ENCODE data around the gene RBPJ. TPM values are rescaled to one million over a fixed set of nuclear protein-coding genes. Genes with fewer than 3 reads are reported as not detected.
"Not testable (repeated sequence)": the region's sequence is repeated elsewhere in the genome, so short reads cannot be mapped to it uniquely, and the experiment has no call there.

The RBPJ gene
- total RNA-seq, 2 donors from 2014 or later: 32.7 to 37.9 TPM

DNA sequence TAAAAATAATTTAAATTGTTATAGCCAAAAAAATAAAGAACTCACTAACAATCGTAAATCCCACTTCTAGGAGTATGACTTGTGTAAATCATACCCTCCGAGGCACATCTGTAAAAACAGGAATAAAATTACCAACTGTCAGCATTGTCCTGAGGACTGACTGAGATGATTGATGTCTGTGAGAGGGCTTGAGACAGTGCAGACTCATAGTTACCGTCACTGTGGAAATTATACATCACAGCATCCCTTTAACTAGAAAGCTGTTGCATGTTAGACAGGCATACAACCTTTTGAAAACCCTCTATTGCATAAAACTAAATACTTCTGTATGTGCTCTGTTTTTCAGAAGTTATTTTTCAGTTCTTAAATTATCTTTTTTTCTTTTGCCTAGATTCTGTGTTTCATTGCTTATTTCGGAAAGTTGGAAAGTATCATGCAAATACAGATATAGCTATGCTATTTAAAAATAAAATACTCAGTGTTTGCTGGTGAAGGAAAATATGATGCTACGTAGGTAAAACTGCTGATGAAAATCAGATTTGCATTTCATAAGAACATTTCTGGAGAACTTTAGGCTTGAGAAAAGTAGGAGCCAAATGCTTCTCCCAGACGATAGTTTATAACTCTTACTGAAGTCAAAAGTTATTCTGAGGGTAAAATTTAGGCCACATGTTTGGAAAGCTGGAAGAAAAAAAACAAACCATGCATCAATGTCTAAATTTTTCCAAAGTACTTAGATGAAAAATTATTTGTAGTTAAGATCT lies 13.6 kb upstream of the RBPJ start:
- H3K27ac ChIP-seq: no peak overlapping the region
- WGBS, 2 donors: 78 to 86% methylated on average over 6 of the region's 6 CpGs
- ATAC-seq (no peak), DNase-seq (no peak)
- no peaks in the 10 kb centered on the region for H3K27me3 ChIP-seq
- H3K4me1 ChIP-seq: no peaks in the 10 kb centered on the region
- intact Hi-C loops (cut with DNase I): no loop called here
- no peaks in the 10 kb centered on the region for H3K36me3 ChIP-seq (replicated peaks in 1 of 2; ENCODE audit: insufficient read depth in 1 of 2, low read depth in 2 of 2)
- H3K9me3 ChIP-seq: no peaks in the 10 kb centered on the region
- TF ChIP-seq, protein P1, sequence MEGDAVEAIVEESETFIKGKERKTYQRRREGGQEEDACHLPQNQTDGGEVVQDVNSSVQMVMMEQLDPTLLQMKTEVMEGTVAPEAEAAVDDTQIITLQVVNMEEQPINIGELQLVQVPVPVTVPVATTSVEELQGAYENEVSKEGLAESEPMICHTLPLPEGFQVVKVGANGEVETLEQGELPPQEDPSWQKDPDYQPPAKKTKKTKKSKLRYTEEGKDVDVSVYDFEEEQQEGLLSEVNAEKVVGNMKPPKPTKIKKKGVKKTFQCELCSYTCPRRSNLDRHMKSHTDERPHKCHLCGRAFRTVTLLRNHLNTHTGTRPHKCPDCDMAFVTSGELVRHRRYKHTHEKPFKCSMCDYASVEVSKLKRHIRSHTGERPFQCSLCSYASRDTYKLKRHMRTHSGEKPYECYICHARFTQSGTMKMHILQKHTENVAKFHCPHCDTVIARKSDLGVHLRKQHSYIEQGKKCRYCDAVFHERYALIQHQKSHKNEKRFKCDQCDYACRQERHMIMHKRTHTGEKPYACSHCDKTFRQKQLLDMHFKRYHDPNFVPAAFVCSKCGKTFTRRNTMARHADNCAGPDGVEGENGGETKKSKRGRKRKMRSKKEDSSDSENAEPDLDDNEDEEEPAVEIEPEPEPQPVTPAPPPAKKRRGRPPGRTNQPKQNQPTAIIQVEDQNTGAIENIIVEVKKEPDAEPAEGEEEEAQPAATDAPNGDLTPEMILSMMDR (IDR thresholded peaks at IDR 0.05): no peak
- TF ChIP-seq POLR2A (IDR thresholded peaks at IDR 0.05): no peak
- H3K4me3 ChIP-seq: no peak overlapping the region

DNA sequence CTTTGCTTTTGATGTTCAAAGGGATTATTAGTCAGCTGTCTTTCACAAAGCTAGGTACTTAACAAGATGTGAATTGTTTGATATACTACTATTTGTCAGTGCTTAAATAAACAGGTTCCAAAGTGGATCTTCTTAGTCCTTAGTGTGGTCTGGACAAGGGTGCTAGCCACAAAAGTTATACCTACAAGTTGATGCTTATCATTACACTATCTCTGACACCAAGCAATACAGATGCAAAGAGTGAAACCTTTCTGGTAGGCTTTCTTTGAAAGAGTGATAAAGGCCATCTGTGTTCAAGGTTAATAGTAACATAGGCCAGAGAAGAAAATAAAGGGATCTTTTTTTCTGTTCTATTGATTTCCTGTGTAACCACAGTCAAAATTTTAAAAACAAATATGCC lies 12.2 kb upstream of the RBPJ start:
- no peaks in the 10 kb centered on the region for H3K9me3 ChIP-seq
- ATAC-seq (no peak), DNase-seq (no peak)
- H3K4me3 ChIP-seq: no peak overlapping the region
- H3K36me3 ChIP-seq (replicated peaks in 1 of 2; ENCODE audit: insufficient read depth in 1 of 2, low read depth in 2 of 2): no peaks in the 10 kb centered on the region
- TF ChIP-seq POLR2A (IDR thresholded peaks at IDR 0.05): no peak
- TF ChIP-seq, protein P1 (IDR thresholded peaks at IDR 0.05): no peak
- H3K27me3 ChIP-seq: no peaks in the 10 kb centered on the region
- intact Hi-C loops (cut with DNase I): no loop called here
- no peak overlapping the region for H3K27ac ChIP-seq
- no peaks in the 10 kb centered on the region for H3K4me1 ChIP-seq

DNA sequence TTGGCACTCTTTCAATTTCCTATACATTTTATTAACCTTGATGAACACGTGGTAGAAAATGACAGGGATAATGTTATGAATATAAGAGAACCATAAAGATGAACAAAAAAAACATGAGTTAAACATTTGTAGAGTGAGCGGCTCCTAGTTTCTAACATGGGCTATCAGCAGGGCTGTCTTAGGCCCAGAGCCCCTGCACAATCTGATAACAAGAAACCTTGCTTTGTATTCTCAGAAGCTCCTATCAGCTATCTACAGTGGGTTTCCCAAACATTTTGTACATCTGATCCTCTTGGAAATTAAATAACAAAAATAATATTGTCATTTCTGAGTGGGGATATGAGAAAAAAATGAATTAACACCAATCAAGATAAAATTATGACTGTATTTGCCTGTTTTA lies 10.6 kb upstream of the RBPJ start:
- no peak overlapping the region for H3K4me3 ChIP-seq
- no peak for ATAC-seq
- intact Hi-C loops (cut with DNase I): loop anchor here (10.0 kb wide), 1 partner anchor 95 kb away; no protein-coding TSS in a partner anchor
- no peaks in the 10 kb centered on the region for H3K27me3 ChIP-seq
- 66 to 76% methylated on average over 2 of the region's 2 CpGs for WGBS, 2 donors
- no peaks in the 10 kb centered on the region for H3K4me1 ChIP-seq
- H3K9me3 ChIP-seq: no peaks in the 10 kb centered on the region
- H3K27ac ChIP-seq: no peak overlapping the region
- no peak for DNase-seq
- H3K36me3 ChIP-seq (replicated peaks in 1 of 2; ENCODE audit: insufficient read depth in 1 of 2, low read depth in 2 of 2): no peaks in the 10 kb centered on the region
- TF ChIP-seq, protein P1 (IDR thresholded peaks at IDR 0.05): no peak
- no peak for TF ChIP-seq POLR2A (IDR thresholded peaks at IDR 0.05)

DNA sequence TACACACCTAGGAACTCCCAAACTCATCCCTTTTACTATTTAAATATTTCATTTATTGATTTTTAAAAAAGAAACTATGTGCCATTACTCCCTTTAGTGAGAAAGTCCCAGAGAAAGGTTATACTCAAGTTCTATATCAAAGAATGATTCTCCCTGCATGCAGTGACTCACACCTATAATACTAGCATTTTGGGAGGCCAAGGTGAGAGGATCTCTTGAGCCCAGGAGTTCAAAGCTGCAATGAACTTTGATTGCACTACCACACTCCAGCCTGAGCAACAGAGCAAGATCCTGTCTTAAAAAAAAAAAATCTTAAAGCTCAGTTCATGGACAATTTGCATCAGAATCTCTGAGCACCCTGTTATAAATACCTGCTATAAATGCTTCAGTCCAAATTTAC lies 9.2 kb upstream of the RBPJ start:
- Histone ChIP-seq H3K9me3 (no peaks in the 10 kb centered on the region), H3K27ac (no peak overlapping the region), H3K4me3 (no peak overlapping the region), H3K27me3 (no peaks in the 10 kb centered on the region), H3K4me1 (no peaks in the 10 kb centered on the region), H3K36me3 (replicated peaks in 1 of 2; ENCODE audit: insufficient read depth in 1 of 2, low read depth in 2 of 2) (no peaks in the 10 kb centered on the region)
- intact Hi-C loops (cut with DNase I): loop anchor here (10.0 kb wide), 1 partner anchor 97 kb away; no protein-coding TSS in a partner anchor
- no peak for ATAC-seq
- DNase-seq: no peak
- TF ChIP-seq, protein P1 (IDR thresholded peaks at IDR 0.05): no peak
- no peak for TF ChIP-seq POLR2A (IDR thresholded peaks at IDR 0.05)

DNA sequence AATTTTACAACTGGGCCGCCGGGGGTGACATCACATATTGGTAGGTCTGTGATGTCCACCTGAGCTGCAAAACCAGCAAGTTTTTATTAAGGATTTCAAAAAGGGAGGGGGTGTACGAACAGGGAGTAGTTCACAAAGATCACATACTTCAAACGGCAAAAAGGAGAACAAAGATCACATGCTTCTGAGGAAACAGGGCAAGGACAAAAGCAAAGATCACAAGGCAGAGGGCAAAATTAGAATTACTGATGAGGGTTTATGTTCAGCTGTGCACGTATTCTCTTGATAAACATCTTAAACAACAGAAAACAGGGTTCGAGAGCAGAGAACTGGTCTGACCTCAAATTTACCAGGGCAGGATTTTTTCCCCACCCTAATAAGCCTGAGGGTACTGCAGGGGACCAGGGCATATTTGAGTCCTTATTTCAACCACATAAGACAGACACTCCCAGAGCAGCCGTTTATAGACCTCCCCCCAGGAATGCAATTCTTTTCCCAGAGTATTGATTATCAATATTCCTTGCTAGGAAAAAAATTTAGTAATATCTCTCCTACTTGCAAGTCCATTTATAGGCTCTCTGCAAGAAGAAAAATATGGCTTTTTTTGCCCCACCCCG lies 5.4 kb upstream of the RBPJ start:
- H3K27ac ChIP-seq; H3K36me3 ChIP-seq (replicated peaks in 1 of 2; ENCODE audit: insufficient read depth in 1 of 2, low read depth in 2 of 2); H3K4me1 ChIP-seq; H3K4me3 ChIP-seq; DNase-seq; ATAC-seq; H3K27me3 ChIP-seq; H3K9me3 ChIP-seq: not testable (repeated sequence)
- intact Hi-C loops (cut with DNase I): loop anchor here (10.0 kb wide), 1 partner anchor 101 kb away; no protein-coding TSS in a partner anchor
- 81 to 83% methylated on average over 8 of the region's 8 CpGs for WGBS, 2 donors

All from body of pancreas (tissue), 4 donors.